ENCODE results near the gene TALDO1.

The TALDO1 gene

DNA sequence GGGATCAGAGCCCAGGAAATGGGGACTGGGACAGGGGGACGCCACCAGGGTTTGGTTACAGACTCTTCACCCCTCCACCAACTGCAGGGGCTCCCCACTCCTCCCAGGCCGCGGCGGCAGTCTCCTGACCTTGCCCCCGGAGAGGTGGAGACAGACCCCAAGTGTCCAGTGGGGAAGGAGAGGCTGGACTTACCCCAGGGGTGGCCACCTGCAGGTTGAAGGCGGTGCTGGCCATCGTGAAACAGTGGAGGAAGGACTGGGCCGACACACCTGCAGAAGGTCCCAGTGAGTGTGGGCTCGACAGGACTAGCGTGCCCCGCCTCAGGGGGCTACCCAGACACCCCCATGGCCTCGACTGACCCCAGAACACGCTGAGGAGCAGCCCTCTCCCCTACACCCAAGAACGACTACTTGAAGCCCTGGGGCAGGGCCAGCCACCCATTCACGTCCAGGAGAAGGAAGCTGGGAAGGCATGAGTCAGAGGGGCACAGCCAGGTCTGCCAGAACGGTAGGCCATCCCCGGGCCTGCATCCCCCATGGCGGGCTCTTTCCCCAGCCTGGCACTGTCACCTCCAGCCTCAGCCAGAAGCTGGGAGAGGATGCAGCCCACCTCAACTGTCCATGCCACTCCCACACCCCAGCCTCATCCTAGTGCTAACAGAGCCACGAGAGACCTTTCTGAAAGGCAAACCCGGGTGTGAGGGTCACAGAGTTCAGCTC is 27.8 kb downstream of the TALDO1 start:
- H3K27me3 Mint-ChIP-seq: no peaks in the 10 kb centered on the region
- H3K4me3 Mint-ChIP-seq: peak overlapping the region; percentile 66
- peak overlapping the region; percentile 62 for H3K27ac Mint-ChIP-seq
- peaks cover 31% of the 10 kb centered on the region for H3K4me1 Mint-ChIP-seq
- H3K9me3 Mint-ChIP-seq: no peaks in the 10 kb centered on the region
- CTCF ChIA-PET: interaction anchor here (1.7 kb wide), 1 partner anchor 9 kb away, joined by 6 read pairs; no protein-coding TSS in a partner anchor
- no peak for DNase-seq
- peaks cover 2% of the 10 kb centered on the region for H3K36me3 Mint-ChIP-seq

DNA sequence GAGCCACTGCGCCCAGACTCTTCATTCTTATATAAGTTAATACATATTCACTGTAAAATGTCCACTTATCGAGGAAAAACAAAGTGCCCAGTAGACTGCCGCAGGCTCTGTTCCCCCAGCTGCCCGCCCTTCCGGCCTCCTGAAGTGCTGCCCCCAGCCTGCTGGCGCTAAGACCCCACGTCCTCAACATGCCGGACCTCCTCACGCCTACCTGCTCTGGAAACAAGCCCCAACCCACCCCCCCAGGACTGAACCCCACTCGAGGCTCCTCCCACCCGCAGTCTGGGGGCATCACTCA is 28.9 kb downstream of the TALDO1 start:
- H3K36me3 Mint-ChIP-seq: peaks cover 6% of the 10 kb centered on the region
- no peaks in the 10 kb centered on the region for H3K9me3 Mint-ChIP-seq
- DNase-seq: no peak
- peak overlapping the region; percentile 79 for H3K4me3 Mint-ChIP-seq
- peaks cover 37% of the 10 kb centered on the region for H3K4me1 Mint-ChIP-seq
- H3K27ac Mint-ChIP-seq: peak overlapping the region; percentile 80
- no peaks in the 10 kb centered on the region for H3K27me3 Mint-ChIP-seq
- CTCF ChIA-PET: interaction anchor here (1.7 kb wide), 1 partner anchor 10 kb away, joined by 6 read pairs; no protein-coding TSS in a partner anchor

DNA sequence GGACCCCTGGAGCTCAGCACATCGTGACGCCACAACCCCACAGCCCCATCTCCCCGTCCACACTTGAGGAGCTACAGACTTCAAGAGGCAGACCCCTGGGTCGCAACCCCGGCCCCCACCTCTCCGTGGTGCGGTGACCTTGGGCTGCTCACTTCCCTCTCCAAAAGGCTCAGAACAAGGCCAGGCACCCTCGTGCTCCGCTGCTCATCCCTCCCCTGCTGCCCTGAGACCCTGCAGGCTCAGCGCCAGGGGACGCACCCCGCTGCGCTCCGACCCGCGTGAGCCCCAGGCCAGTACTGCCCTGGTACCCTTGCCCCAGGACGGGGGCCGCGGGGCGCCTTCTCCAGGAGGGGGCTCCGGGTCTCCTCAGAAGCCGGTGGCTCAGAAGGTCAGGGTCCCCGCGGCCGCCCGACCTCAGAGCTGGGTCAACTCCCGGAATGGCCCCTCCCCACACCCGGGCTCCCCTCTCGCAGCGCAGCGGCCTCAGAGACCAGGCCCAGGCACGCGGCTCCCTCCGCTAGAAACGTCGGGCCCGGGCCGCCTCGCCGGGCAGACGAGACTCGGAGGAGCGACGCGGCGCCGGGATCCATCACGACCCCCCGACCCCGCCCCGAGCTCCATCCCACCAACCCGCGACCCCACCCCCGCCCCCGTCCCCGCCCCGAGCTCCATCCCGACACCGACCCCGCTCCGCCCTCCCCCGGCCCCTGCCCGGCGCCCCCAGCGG is 29.5 kb downstream of the TALDO1 start:
- Mint-ChIP-seq H3K27ac (peak overlapping the region; percentile 80), H3K9me3 (no peaks in the 10 kb centered on the region), H3K36me3 (peaks cover 6% of the 10 kb centered on the region), H3K4me1 (peaks cover 37% of the 10 kb centered on the region), H3K4me3 (peak overlapping the region; percentile 79), H3K27me3 (no peaks in the 10 kb centered on the region)
- peak; percentile 43 for DNase-seq
- CTCF ChIA-PET: interaction anchor here (1.7 kb wide), 1 partner anchor 11 kb away, joined by 6 read pairs; no protein-coding TSS in a partner anchor

DNA sequence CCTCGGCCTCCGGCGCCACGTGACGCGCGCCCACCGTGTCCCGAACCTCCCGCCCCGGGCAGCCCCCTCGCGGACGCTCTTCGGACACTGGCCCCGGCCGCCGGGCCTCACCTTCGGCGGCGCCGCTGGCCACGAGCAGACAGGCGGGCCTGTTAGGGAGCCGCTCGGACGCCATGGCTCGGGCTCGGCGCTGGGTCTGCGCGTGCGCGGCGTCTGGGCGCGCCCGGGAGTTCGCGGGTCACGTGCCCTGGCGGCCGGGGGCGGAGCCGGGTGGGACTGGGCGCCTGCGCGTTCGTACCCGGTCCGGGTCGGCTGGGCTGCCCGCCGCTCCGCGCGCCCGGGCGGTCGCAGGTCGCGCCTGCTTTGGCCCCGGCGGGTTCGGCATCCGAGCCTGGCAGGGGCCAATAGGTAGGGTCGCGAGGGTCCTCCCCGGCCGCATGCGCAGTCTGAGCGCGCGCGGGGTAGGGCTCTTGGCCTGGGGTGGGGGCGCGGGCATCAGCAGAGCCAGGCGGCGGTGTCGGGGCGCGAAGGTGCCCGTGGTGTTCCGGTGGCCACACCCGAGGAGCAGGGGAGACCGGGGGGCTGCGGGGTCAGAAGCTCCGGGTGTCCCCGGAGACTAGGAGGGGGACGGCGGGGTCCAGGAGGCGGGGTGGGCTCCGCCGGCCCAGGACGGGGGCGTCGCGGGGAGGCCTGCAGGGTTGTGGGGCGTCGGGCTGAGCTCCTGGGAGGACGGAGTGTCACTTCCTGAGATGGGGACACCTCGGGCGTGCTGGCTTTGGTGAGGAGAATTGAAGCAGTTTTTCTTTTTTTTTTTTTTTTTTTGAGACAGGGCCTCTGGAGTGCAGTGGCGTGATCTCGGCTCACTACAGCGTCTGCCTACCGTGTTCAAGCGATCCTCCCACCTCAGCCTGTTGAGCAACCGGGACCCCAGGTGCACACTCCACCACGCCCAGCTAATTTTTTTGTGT is 30.3 kb downstream of the TALDO1 start, which contains the start of gene GATD1:
TSS of gene GATD1 (minus strand) at position 200 of the 968 bp plus-strand sequence. CDS start at position 175, 25 bp downstream.
- CTCF ChIA-PET: interaction anchor here (0.7 to 0.9 kb wide), 2 partner anchors 12 to 16 kb away, joined by 3 to 4 read pairs; partner anchors contain the start of gene CEND1
- no peaks in the 10 kb centered on the region for H3K9me3 Mint-ChIP-seq
- peak within 1 kb of the TSS; percentile 87 for H3K27ac Mint-ChIP-seq
- peak; percentile 95 for DNase-seq
- peaks cover 37% of the 10 kb centered on the region for H3K4me1 Mint-ChIP-seq
- peaks cover 6% of the 10 kb centered on the region for H3K36me3 Mint-ChIP-seq
- H3K27me3 Mint-ChIP-seq: no peaks in the 10 kb centered on the region
- H3K4me3 Mint-ChIP-seq: peak within 1 kb of the TSS; percentile 84

DNA sequence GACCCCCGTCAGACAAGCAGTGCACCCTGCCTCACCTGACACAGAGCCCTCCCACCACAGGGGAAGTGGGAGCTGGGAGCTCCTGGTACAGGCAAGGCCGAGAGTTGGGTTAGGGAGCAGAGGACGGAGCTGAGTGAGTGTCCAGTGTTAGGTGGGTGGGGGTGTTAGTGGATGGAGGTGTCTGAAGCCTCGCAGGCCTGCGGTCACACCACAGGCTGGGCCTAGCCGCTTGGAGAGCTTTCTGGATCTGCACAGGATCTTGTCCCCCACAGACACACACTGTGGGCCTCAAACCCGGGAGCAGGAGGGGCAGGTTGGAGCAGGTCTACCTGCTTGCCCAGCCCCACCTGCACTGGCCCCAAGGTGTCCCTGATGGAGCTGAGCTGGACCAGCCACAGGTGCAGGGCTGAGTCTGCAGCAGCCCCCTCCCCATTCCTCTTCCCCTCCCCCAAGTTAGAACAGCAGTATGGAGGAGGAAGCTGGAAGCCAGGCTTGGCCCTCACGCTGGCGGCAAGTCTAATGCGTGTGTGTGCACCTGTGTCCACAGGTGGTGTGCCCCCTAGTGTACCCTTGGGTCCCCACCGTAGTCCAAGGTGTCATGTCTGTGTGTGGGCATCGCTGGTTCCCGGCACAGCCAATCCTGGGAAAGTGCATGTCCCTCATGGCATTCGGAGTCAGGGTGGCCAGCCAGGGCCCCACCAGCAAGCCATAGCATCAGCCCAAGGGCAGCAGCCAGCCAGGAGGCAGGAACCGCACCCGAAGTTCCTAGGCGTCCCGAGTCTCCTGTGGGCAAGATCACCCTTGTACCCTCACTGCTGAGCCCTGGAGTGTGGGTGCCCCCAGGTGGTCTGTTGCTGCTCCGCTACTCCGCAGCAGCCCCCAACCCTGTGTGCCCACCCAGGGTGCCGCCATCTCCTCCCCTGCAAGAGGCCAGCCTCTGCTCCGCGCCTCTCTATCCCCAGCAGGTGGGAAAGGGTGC is 32.0 kb downstream of the TALDO1 start:
- DNase-seq: no peak
- Mint-ChIP-seq H3K36me3 (peaks cover 12% of the 10 kb centered on the region), H3K9me3 (no peaks in the 10 kb centered on the region), H3K27me3 (no peaks in the 10 kb centered on the region), H3K27ac (peak overlapping the region; percentile 69), H3K4me1 (peaks cover 37% of the 10 kb centered on the region), H3K4me3 (peak overlapping the region; percentile 52)
- CTCF ChIA-PET: no interaction called here

DNA sequence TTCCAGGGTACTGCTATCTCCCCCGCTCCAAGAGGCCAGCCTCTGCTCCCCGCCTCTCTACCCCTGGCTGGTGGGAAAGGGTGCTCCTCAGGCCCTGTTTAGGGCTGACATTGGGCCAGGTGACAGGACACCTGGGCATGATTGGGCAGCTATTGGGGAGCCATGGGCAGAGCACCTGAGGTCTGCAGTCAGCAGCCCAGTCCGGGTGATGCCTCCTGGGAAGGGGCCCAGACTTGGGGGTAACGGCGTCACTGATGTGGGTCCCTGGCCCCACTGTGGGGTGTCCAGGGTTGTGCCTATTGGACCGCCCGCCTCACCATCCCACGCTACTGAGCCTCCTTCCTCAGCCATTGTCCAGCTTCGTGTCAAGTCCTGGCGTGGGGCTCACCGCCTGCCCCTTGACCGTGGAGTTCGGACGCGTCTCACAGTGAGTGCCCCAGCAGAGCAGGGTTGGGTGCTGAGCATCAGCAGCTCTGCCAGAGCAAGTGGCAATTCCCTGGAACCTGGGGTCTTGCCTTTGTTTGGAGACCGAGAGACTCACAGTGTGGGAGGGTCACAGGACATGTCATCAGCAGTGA is 32.8 kb downstream of the TALDO1 start:
- Mint-ChIP-seq H3K27me3 (no peaks in the 10 kb centered on the region), H3K36me3 (peaks cover 14% of the 10 kb centered on the region), H3K27ac (no peak overlapping the region), H3K4me1 (peaks cover 36% of the 10 kb centered on the region), H3K4me3 (peak overlapping the region; percentile 18), H3K9me3 (no peaks in the 10 kb centered on the region)
- CTCF ChIA-PET: no interaction called here
- DNase-seq: no peak

- Mint-ChIP-seq H3K9me3 (no peaks in the 10 kb centered on the region), H3K4me3 (no peak overlapping the region), H3K36me3 (peaks cover 14% of the 10 kb centered on the region), H3K27ac (no peak overlapping the region), H3K27me3 (no peaks in the 10 kb centered on the region), H3K4me1 (peaks cover 21% of the 10 kb centered on the region)
- CTCF ChIA-PET: no interaction called here
- DNase-seq: no peak
Observed at GRCh38 chr11:782264-783174, 35.3 kb downstream of the TALDO1 start.

- H3K27ac Mint-ChIP-seq: no peak overlapping the region
Observed at GRCh38 chr11:783581-784015, 36.3 kb downstream of the TALDO1 start.

GRCh38 chr11:786235-787083 is 39.2 kb downstream of the TALDO1 start:
- Mint-ChIP-seq H3K27ac (no peak overlapping the region), H3K36me3 (peaks cover 12% of the 10 kb centered on the region), H3K27me3 (peaks cover 7% of the 10 kb centered on the region), H3K4me1 (peaks cover 6% of the 10 kb centered on the region), H3K4me3 (no peak overlapping the region), H3K9me3 (no peaks in the 10 kb centered on the region)
- no peak for DNase-seq
- CTCF ChIA-PET: no interaction called here

More at GRCh38 chr11:783581-784015, 36.3 kb downstream of the TALDO1 start:
- H3K36me3 Mint-ChIP-seq: peaks cover 14% of the 10 kb centered on the region
- no peaks in the 10 kb centered on the region for H3K9me3 Mint-ChIP-seq
- CTCF ChIA-PET: no interaction called here
- DNase-seq: no peak
- H3K4me1 Mint-ChIP-seq: peaks cover 21% of the 10 kb centered on the region
- no peaks in the 10 kb centered on the region for H3K27me3 Mint-ChIP-seq
- H3K4me3 Mint-ChIP-seq: no peak overlapping the region

GRCh38 chr11:787084-787675 is 39.9 kb downstream of the TALDO1 start:
- Mint-ChIP-seq H3K27me3 (peaks cover 7% of the 10 kb centered on the region), H3K4me1 (peaks cover 6% of the 10 kb centered on the region), H3K4me3 (no peak overlapping the region), H3K36me3 (peaks cover 12% of the 10 kb centered on the region), H3K27ac (no peak overlapping the region), H3K9me3 (no peaks in the 10 kb centered on the region)
- CTCF ChIA-PET: no interaction called here
- no peak for DNase-seq

GRCh38 chr11:788009-788640 is 40.9 kb downstream of the TALDO1 start:
- no peak overlapping the region for H3K4me3 Mint-ChIP-seq
- H3K4me1 Mint-ChIP-seq: peaks cover 6% of the 10 kb centered on the region
- peaks cover 12% of the 10 kb centered on the region for H3K36me3 Mint-ChIP-seq
- H3K27me3 Mint-ChIP-seq: peaks cover 7% of the 10 kb centered on the region
- H3K9me3 Mint-ChIP-seq: no peaks in the 10 kb centered on the region
- no peak overlapping the region for H3K27ac Mint-ChIP-seq
- DNase-seq: no peak
- CTCF ChIA-PET: no interaction called here
